ENCODE measurements around the gene EIF4E1B. TPM values are rescaled to one million over a fixed set of nuclear protein-coding genes. Genes with fewer than 3 reads are reported as not detected.

Gene EIF4E1B
- total RNA-seq, 4 donors from 2014 or later, result not detected

DNA sequence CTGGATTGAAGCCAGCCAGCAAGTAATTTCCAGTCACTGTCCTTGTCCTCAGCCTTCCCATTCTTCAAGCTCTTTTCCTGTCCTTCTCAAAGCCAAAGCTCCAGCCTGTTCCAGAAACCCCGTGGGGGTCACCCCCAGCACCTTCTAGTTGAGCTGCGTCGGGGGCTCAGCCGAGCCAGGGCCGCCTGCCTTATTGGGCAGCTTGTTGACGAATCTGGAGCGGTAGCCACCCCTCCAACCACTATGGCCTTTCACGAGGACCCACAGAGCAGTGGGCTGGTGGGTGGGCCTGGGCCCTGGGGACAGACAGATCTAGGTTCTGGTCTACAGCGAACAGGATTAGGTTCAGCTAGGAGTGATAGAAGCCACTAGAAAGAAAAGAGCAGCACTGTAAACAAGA, 64.2 kb downstream of the EIF4E1B start:
- TF ChIP-seq, protein P1, sequence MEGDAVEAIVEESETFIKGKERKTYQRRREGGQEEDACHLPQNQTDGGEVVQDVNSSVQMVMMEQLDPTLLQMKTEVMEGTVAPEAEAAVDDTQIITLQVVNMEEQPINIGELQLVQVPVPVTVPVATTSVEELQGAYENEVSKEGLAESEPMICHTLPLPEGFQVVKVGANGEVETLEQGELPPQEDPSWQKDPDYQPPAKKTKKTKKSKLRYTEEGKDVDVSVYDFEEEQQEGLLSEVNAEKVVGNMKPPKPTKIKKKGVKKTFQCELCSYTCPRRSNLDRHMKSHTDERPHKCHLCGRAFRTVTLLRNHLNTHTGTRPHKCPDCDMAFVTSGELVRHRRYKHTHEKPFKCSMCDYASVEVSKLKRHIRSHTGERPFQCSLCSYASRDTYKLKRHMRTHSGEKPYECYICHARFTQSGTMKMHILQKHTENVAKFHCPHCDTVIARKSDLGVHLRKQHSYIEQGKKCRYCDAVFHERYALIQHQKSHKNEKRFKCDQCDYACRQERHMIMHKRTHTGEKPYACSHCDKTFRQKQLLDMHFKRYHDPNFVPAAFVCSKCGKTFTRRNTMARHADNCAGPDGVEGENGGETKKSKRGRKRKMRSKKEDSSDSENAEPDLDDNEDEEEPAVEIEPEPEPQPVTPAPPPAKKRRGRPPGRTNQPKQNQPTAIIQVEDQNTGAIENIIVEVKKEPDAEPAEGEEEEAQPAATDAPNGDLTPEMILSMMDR (IDR thresholded peaks at IDR 0.05; ENCODE audit: low read depth), result no peak

DNA sequence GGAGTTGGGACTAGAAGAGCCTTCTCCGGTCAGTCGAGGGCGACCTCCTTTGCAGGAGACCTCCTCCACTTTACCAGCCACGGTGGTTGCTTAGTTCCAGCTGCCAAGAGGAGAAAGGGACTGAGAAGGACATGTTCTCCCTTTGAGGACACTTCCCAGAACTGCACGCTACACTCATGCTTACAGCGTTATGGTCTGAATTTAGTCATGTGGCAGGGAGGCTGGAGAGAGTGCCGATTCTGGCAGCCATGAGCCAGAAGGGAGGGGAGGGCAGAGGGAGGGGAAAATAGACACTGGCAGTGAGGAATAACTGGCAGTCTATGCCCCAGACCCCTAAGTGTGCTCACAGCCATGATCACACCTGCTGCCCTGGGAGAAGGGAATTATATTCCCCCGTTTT, 64.6 kb downstream of the EIF4E1B start:
- TF ChIP-seq, protein P1 (IDR thresholded peaks at IDR 0.05; ENCODE audit: low read depth), result no peak

Small RNA genes lying within 50 kb of the gene (small RNA-seq; reads per million reads assigned to genes)
- not detected for gene MIR4281

Other genes starting within 250 kb of the EIF4E1B start
- 10 to 100 TPM in 3 of 4 donors, 1 to 10 TPM in 1; 7.5 to 20.5 (median 12.9) TPM for gene NOP16, start 242.1 kb upstream of the EIF4E1B start, total RNA-seq
- 100 to 1,000 TPM; 115 to 146 (median 137) TPM for gene HIGD2A, start 241.9 kb upstream of the EIF4E1B start, total RNA-seq
- 100 to 1,000 TPM in 2 of 4 donors, 10 to 100 TPM in 2; 80.4 to 144 (median 99.5) TPM for gene CLTB, start 214.1 kb upstream of the EIF4E1B start, total RNA-seq
- gene FAF2, start 182.3 kb upstream of the EIF4E1B start, total RNA-seq, result 10 to 100 TPM; 21.9 to 32.3 (median 23.9) TPM
- gene RNF44, start 93.3 kb upstream of the EIF4E1B start, total RNA-seq, result 10 to 100 TPM in 2 of 4 donors, 1 to 10 TPM in 2; 7.5 to 15.1 (median 9.8) TPM
- under 1 TPM in 1 of 4 donors, not detected in 3; 0.17 TPM for gene CDHR2, start 81.3 kb upstream of the EIF4E1B start, total RNA-seq
- gene GPRIN1, start 20.5 kb upstream of the EIF4E1B start, total RNA-seq, result under 1 TPM; 0.16 to 0.75 (median 0.39) TPM
- not detected for gene SNCB, start 141 bp upstream of the EIF4E1B start, total RNA-seq
- gene TSPAN17, start 16.8 kb downstream of the EIF4E1B start, total RNA-seq, result 10 to 100 TPM in 3 of 4 donors, 1 to 10 TPM in 1; 7.8 to 18.7 (median 11.3) TPM
- gene UNC5A, start 179.9 kb downstream of the EIF4E1B start, total RNA-seq, result under 1 TPM in 2 of 4 donors, not detected in 2; 0.17 to 0.19 TPM